ENCODE measurements around the gene WWOX.

DNA sequence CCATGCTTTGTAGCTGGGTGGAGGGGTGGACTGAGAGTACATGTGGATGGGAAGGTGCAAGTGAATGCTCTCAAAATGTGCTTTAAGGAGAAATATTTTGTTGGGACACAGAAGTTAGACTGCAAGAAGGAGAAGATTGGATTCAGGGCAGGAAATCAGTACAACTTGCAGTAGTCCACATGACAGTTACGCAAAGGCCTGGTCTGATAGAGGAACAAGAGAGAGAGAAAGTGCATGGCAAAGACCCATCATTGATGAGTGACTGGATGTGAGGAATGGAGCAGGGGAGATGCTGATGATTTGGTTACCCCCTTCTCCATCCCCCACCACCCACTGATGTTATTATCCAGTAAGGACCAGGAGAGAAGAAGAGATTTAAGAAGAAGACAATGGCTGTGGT lies 1028.3 kb downstream of the WWOX start:
- TF ChIP-seq CTCF (IDR thresholded peaks at IDR 0.05; ENCODE audit: poor library complexity): no peak
- no peak for TF ChIP-seq EZH2phosphoT487 (IDR thresholded peaks at IDR 0.05; ENCODE audit: low read depth, severe bottlenecking, unreplicated experiment)

Measured in hepatocyte (in vitro differentiated cells).